ENCODE data around the gene SLC25A12.
"Not testable (repeated sequence)": the region's sequence is repeated elsewhere in the genome, so short reads cannot be mapped to it uniquely, and the experiment has no call there.

Gene SLC25A12

DNA sequence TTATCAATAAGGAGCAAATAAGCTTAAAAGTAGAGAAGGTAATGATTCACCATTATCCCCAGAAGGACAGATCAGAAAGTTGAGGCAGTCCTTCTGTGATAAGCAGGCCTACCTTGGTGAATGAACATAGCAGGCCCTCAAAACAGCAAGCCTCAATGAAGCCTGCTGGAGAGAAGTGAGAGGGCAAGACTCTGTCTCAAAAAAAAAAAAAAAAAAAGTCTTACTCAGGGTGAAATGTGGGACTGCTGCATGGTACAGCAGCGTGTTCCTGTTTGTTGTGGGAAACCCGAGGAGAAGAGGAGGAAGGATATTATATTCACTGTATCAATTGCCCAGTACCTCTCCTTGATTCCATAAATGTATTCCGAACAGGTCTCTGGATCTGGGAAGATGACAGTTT lies 19.5 kb upstream of the SLC25A12 start:
- Histone ChIP-seq H3K4me3 (ENCODE audit: low read length) (no peak overlapping the region), H3K9ac (ENCODE audit: low read depth, low read length) (no peak overlapping the region), H3K4me2 (ENCODE audit: low read length) (no peak overlapping the region), H3K4me1 (ENCODE audit: control insufficient read depth, insufficient read depth, low read length) (no peaks in the 10 kb centered on the region), H3K9me3 (replicated peaks; ENCODE audit: low read length) (no peaks in the 10 kb centered on the region), H3K36me3 (ENCODE audit: insufficient read depth, low read length) (no peaks in the 10 kb centered on the region), H3K27me3 (ENCODE audit: control insufficient read depth, insufficient read depth, low read length) (no peaks in the 10 kb centered on the region)

- H3K9me3 ChIP-seq (replicated peaks; ENCODE audit: low read length) = no peaks in the 10 kb centered on the region
- H3K27me3 ChIP-seq (ENCODE audit: control insufficient read depth, insufficient read depth, low read length) = no peaks in the 10 kb centered on the region
- no peaks in the 10 kb centered on the region for H3K4me1 ChIP-seq (ENCODE audit: control insufficient read depth, insufficient read depth, low read length)
- H3K4me3 ChIP-seq (ENCODE audit: low read length) = no peak overlapping the region
- no peaks in the 10 kb centered on the region for H3K36me3 ChIP-seq (ENCODE audit: insufficient read depth, low read length)
- H3K9ac ChIP-seq (ENCODE audit: low read depth, low read length) = no peak overlapping the region
- no peak overlapping the region for H3K4me2 ChIP-seq (ENCODE audit: low read length)
These were observed 16.4 kb upstream of the SLC25A12 start for GRCh38 chr2:171910494-171910893.

- Histone ChIP-seq H3K4me3 (ENCODE audit: low read length) (no peak overlapping the region), H3K9me3 (replicated peaks; ENCODE audit: low read length) (no peaks in the 10 kb centered on the region), H3K27me3 (ENCODE audit: control insufficient read depth, insufficient read depth, low read length) (no peaks in the 10 kb centered on the region), H3K9ac (ENCODE audit: low read depth, low read length) (no peak overlapping the region), H3K4me1 (ENCODE audit: control insufficient read depth, insufficient read depth, low read length) (no peaks in the 10 kb centered on the region), H3K36me3 (ENCODE audit: insufficient read depth, low read length) (no peaks in the 10 kb centered on the region), H3K4me2 (ENCODE audit: low read length) (no peak overlapping the region)
These were observed 15.2 kb upstream of the SLC25A12 start for GRCh38 chr2:171909266-171909665.

DNA sequence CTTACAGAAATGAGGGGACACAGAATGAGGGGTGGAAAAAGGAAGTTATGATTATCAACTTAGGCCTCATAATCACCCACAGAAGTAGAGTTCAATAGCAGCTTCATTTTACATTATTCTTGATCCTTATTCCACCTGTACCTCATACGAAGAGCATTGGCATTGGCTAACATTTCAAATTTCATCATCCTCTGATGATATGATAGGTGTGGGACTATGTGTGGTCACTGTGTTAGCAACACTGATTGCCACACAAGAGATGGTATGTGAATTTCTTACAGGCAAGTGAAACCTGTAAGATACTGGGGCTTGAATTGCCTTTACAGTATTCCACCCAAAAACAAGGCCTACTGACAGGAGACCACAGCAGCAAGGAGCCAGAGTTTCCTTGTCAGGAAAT lies 14.2 kb upstream of the SLC25A12 start:
- Histone ChIP-seq H3K9me3 (replicated peaks; ENCODE audit: low read length) (no peaks in the 10 kb centered on the region), H3K9ac (ENCODE audit: low read depth, low read length) (no peak overlapping the region), H3K4me3 (ENCODE audit: low read length) (no peak overlapping the region), H3K4me2 (ENCODE audit: low read length) (no peak overlapping the region), H3K4me1 (ENCODE audit: control insufficient read depth, insufficient read depth, low read length) (no peaks in the 10 kb centered on the region), H3K36me3 (ENCODE audit: insufficient read depth, low read length) (no peaks in the 10 kb centered on the region), H3K27me3 (ENCODE audit: control insufficient read depth, insufficient read depth, low read length) (no peaks in the 10 kb centered on the region)

DNA sequence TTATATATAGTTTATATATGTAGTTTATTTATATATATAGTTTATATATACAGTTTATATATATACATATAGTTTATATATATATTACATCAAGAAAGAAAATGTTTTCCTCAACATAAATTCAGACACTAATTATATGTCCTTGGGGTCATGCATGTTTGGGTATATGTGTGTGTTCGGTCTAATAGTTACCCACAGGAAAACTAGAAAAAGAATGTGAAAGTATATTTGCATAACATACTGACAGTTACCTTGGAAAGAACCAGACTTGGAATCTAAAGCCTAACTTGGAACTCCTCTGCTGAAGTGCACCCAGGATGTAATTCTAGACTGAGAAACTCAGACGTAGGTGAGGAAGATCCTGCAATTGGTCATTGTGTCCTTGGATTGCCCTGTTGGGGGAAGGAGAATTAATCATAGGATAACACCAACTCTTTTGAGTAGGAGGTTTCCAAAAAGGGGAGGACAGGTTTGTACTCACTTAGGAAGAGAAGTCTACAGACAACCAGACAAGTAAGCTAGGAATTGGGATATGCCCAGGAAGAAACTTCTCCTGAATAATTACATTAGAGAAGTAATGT lies 8.9 kb upstream of the SLC25A12 start:
- no peaks in the 10 kb centered on the region for H3K36me3 ChIP-seq (ENCODE audit: insufficient read depth, low read length)
- H3K27me3 ChIP-seq (ENCODE audit: control insufficient read depth, insufficient read depth, low read length) = no peaks in the 10 kb centered on the region
- H3K4me2 ChIP-seq (ENCODE audit: low read length) = no peak overlapping the region
- no peak overlapping the region for H3K9ac ChIP-seq (ENCODE audit: low read depth, low read length)
- no peaks in the 10 kb centered on the region for H3K4me1 ChIP-seq (ENCODE audit: control insufficient read depth, insufficient read depth, low read length)
- no peaks in the 10 kb centered on the region for H3K9me3 ChIP-seq (replicated peaks; ENCODE audit: low read length)
- H3K4me3 ChIP-seq (ENCODE audit: low read length) = no peak overlapping the region

- H3K4me1 ChIP-seq (ENCODE audit: control insufficient read depth, insufficient read depth, low read length); H3K4me3 ChIP-seq (ENCODE audit: low read length); H3K4me2 ChIP-seq (ENCODE audit: low read length); H3K36me3 ChIP-seq (ENCODE audit: insufficient read depth, low read length); H3K9ac ChIP-seq (ENCODE audit: low read depth, low read length); H3K27me3 ChIP-seq (ENCODE audit: control insufficient read depth, insufficient read depth, low read length); H3K9me3 ChIP-seq (replicated peaks; ENCODE audit: low read length): not testable (repeated sequence)
These were observed 5.7 kb upstream of the SLC25A12 start for GRCh38 chr2:171899623-171900282.

GRCh38 chr2:171895786-171896185 lies 1.7 kb upstream of the SLC25A12 start:
- H3K9me3 ChIP-seq (replicated peaks; ENCODE audit: low read length) = no peaks in the 10 kb centered on the region
- no peak overlapping the region for H3K9ac ChIP-seq (ENCODE audit: low read depth, low read length)
- no peaks in the 10 kb centered on the region for H3K27me3 ChIP-seq (ENCODE audit: control insufficient read depth, insufficient read depth, low read length)
- H3K4me3 ChIP-seq (ENCODE audit: low read length) = no peak overlapping the region
- peaks cover 9% of the 10 kb centered on the region for H3K4me1 ChIP-seq (ENCODE audit: control insufficient read depth, insufficient read depth, low read length)
- H3K4me2 ChIP-seq (ENCODE audit: low read length) = no peak overlapping the region
- peaks cover 3% of the 10 kb centered on the region for H3K36me3 ChIP-seq (ENCODE audit: insufficient read depth, low read length)

DNA sequence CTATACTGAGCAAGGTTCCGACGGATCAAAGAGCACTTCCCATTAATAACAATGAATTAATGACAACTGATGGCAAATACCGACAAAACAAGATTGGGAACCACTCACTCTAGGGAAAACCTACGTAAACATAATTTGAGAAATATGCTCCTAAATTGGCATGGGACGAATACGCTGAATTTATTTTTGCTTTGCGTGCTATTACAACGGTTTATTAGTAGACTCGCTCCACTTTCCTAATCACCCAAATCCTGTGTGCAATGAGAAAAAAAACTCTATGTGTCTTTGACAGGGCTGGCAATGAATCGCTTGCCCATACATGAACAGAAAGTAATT lies 536 bp upstream of the SLC25A12 start:
- no peaks in the 10 kb centered on the region for H3K27me3 ChIP-seq (ENCODE audit: control insufficient read depth, insufficient read depth, low read length)
- peaks cover 3% of the 10 kb centered on the region for H3K36me3 ChIP-seq (ENCODE audit: insufficient read depth, low read length)
- H3K4me2 ChIP-seq (ENCODE audit: low read length) = peak overlapping the region; percentile 90
- peak overlapping the region; percentile 90 for H3K4me3 ChIP-seq (ENCODE audit: low read length)
- H3K9me3 ChIP-seq (replicated peaks; ENCODE audit: low read length) = no peaks in the 10 kb centered on the region
- H3K4me1 ChIP-seq (ENCODE audit: control insufficient read depth, insufficient read depth, low read length) = peaks cover 9% of the 10 kb centered on the region
- peak overlapping the region; percentile 84 for H3K9ac ChIP-seq (ENCODE audit: low read depth, low read length)

- Histone ChIP-seq H3K4me3 (ENCODE audit: low read length) (peak overlapping the region; percentile 90), H3K36me3 (ENCODE audit: insufficient read depth, low read length) (peaks cover 3% of the 10 kb centered on the region), H3K27me3 (ENCODE audit: control insufficient read depth, insufficient read depth, low read length) (no peaks in the 10 kb centered on the region), H3K9ac (ENCODE audit: low read depth, low read length) (peak overlapping the region; percentile 84), H3K9me3 (replicated peaks; ENCODE audit: low read length) (no peaks in the 10 kb centered on the region), H3K4me1 (ENCODE audit: control insufficient read depth, insufficient read depth, low read length) (peaks cover 9% of the 10 kb centered on the region), H3K4me2 (ENCODE audit: low read length) (peak overlapping the region; percentile 90)
These were observed 734 bp downstream of the SLC25A12 start for GRCh38 chr2:171893196-171893823.

DNA sequence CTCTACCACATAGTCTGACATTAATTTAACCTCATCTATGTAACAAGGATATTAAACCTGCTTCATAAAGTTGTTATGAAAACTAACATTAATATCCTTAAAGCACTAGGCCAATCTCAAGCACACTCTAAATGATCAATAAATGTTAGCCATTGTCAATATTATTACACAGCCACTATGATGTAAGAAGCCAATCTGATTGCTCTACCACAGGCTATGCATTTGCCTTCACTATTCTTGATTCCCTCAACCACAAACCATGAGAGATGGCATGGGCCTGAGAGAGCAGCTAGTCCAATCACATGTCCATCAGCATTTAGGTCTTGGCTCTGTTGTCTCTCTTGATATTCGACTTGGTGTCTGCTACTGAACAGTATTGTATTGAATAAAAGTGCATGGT lies 4.2 kb downstream of the SLC25A12 start:
- Histone ChIP-seq H3K36me3 (ENCODE audit: insufficient read depth, low read length) (peaks cover 3% of the 10 kb centered on the region), H3K27me3 (ENCODE audit: control insufficient read depth, insufficient read depth, low read length) (no peaks in the 10 kb centered on the region), H3K4me3 (ENCODE audit: low read length) (no peak overlapping the region), H3K9me3 (replicated peaks; ENCODE audit: low read length) (no peaks in the 10 kb centered on the region), H3K4me2 (ENCODE audit: low read length) (no peak overlapping the region), H3K4me1 (ENCODE audit: control insufficient read depth, insufficient read depth, low read length) (peaks cover 7% of the 10 kb centered on the region), H3K9ac (ENCODE audit: low read depth, low read length) (no peak overlapping the region)

DNA sequence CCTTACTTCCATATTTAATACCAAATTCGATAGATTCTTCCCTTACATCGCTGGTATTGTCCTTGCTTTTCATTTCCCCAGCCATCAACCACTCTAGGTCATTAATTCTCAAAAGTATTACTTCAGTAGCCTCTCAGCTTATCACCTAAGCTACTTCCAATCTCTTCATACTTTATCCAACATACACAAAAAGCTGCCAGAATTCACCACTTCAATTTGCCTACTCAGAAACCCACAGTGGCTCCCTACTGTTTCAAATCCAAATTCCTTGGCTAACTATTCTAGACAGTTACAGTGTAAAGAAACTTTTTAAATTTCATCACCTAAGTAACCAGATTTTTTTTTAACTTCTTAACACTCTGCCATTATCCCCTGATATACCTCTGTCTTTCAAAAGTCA lies 4.7 kb downstream of the SLC25A12 start:
- Histone ChIP-seq H3K36me3 (ENCODE audit: insufficient read depth, low read length) (peaks cover 3% of the 10 kb centered on the region), H3K9ac (ENCODE audit: low read depth, low read length) (no peak overlapping the region), H3K27me3 (ENCODE audit: control insufficient read depth, insufficient read depth, low read length) (no peaks in the 10 kb centered on the region), H3K4me1 (ENCODE audit: control insufficient read depth, insufficient read depth, low read length) (peaks cover 3% of the 10 kb centered on the region), H3K4me2 (ENCODE audit: low read length) (no peak overlapping the region), H3K9me3 (replicated peaks; ENCODE audit: low read length) (no peaks in the 10 kb centered on the region), H3K4me3 (ENCODE audit: low read length) (no peak overlapping the region)
